SIG-M5 treated with dmso at 0.1 percent for 504 hours (cell line): Measurements from ENCODE around the gene TFEB.
"Not testable (repeated sequence)": the region's sequence is repeated elsewhere in the genome, so short reads cannot be mapped to it uniquely, and the experiment has no call there.

ENCODE experiments used
- DNase-seq: peaks from one replicate; lab custom pipeline; 2025; ENCODE audit not compliant: unreplicated experiment; lab: John Stamatoyannopoulos, UW

The TFEB gene

GRCh38 chr6:41766043-41766664 is 30.7 kb upstream of the TFEB start:
- DNase-seq = not testable (repeated sequence)

GRCh38 chr6:41763470-41763869 is 28.1 kb upstream of the TFEB start:
- DNase-seq = no peak

- DNase-seq = no peak
Measured at GRCh38 chr6:41759905-41760579, 24.6 kb upstream of the TFEB start.

GRCh38 chr6:41759106-41759904 is 23.9 kb upstream of the TFEB start:
- no peak for DNase-seq

GRCh38 chr6:41758641-41759035 is 23.2 kb upstream of the TFEB start:
- no peak for DNase-seq

- no peak for DNase-seq
Measured at GRCh38 chr6:41757931-41758640, 22.7 kb upstream of the TFEB start.

GRCh38 chr6:41757271-41757670 is 21.9 kb upstream of the TFEB start:
- no peak for DNase-seq

- no peak for DNase-seq
Measured at GRCh38 chr6:41756354-41756753, 20.9 kb upstream of the TFEB start.

- DNase-seq = no peak
Measured at GRCh38 chr6:41755895-41756294, 20.5 kb upstream of the TFEB start.

GRCh38 chr6:41750374-41750773 is 15.0 kb upstream of the TFEB start:
- no peak for DNase-seq

- no peak for DNase-seq
Measured at GRCh38 chr6:41748542-41748941, 13.1 kb upstream of the TFEB start.

GRCh38 chr6:41748102-41748477 is 12.7 kb upstream of the TFEB start:
- DNase-seq = no peak

- DNase-seq = no peak
Measured at GRCh38 chr6:41747256-41748101, 12.1 kb upstream of the TFEB start, which contains the start of gene PGC. PGC (minus strand) TSS chr6:41747397; CDS start chr6:41747334, 63 bp downstream.

GRCh38 chr6:41746107-41746506 is 10.7 kb upstream of the TFEB start:
- DNase-seq = no peak

- DNase-seq = no peak
Measured at GRCh38 chr6:41744236-41744787, 8.9 kb upstream of the TFEB start.

GRCh38 chr6:41743406-41744235 is 8.2 kb upstream of the TFEB start:
- no peak for DNase-seq

- DNase-seq = no peak
Measured at GRCh38 chr6:41741625-41742490, 6.5 kb upstream of the TFEB start.

GRCh38 chr6:41740366-41741162 is 5.2 kb upstream of the TFEB start:
- DNase-seq = no peak
